Measurements from ENCODE around the gene DNAJC5G.

DNAJC5G gene

GRCh38 chr2:27249891-27250651 lies 25.2 kb upstream of the DNAJC5G start (continued):
- no peak for TF ChIP-seq ZNF704 (tag by site-specific recombination; IDR thresholded peaks at IDR 0.05)
- no peak for TF ChIP-seq ELK4 (IDR thresholded peaks at IDR 0.05; ENCODE audit: borderline replicate concordance, low read depth, low read length)
- no peak for TF ChIP-seq ZNF18 (tag by site-specific recombination; IDR thresholded peaks at IDR 0.05)
- TF ChIP-seq ZIC2 (tag by site-specific recombination; IDR thresholded peaks at IDR 0.05) = peak; percentile 38
- TF ChIP-seq ATF2 (tag by site-specific recombination; IDR thresholded peaks at IDR 0.05; ENCODE audit: low read depth) = no peak
- TF ChIP-seq ZSCAN5A (tag by site-specific recombination; IDR thresholded peaks at IDR 0.05) = no peak
- no peak for TF ChIP-seq ZNF548 (tag by site-specific recombination; IDR thresholded peaks at IDR 0.05)
- TF ChIP-seq ZBTB6 (tag by site-specific recombination; IDR thresholded peaks at IDR 0.05) = 0 out of 2 replicates have a peak, but pooled peaks have one; percentile 15
- no peak for TF ChIP-seq ZNF23 (tag by site-specific recombination; IDR thresholded peaks at IDR 0.05; ENCODE audit: borderline replicate concordance)
- TF ChIP-seq ZNF560 (tag by site-specific recombination; IDR thresholded peaks at IDR 0.05; ENCODE audit: borderline replicate concordance) = no peak
- TF ChIP-seq CTCF (tag by site-specific recombination; IDR thresholded peaks at IDR 0.05) = peak; percentile 79
- TF ChIP-seq REST (tag by site-specific recombination; IDR thresholded peaks at IDR 0.05) = no peak
- peak; percentile 97 for TF ChIP-seq ZNF121 (tag by site-specific recombination; IDR thresholded peaks at IDR 0.05)
- no peak for TF ChIP-seq OVOL3 (tag by site-specific recombination; IDR thresholded peaks at IDR 0.05)
- TF ChIP-seq ZNF140 (tag by site-specific recombination; IDR thresholded peaks at IDR 0.05) = no peak

Data from HEK293 (cell line).